GM12874 (cell line): ENCODE data around the gene GRID2.

Experiments
- TF ChIP-seq, protein P1 (sequence below): IDR thresholded peaks from 2 replicates; pipeline ENCODE4 v1.5.1; 2011; ENCODE audit warnings: low read depth, mild to moderate bottlenecking, control low read depth, low read length, moderate library complexity; ENCODE audit not compliant: insufficient read depth

The GRID2 gene

DNA sequence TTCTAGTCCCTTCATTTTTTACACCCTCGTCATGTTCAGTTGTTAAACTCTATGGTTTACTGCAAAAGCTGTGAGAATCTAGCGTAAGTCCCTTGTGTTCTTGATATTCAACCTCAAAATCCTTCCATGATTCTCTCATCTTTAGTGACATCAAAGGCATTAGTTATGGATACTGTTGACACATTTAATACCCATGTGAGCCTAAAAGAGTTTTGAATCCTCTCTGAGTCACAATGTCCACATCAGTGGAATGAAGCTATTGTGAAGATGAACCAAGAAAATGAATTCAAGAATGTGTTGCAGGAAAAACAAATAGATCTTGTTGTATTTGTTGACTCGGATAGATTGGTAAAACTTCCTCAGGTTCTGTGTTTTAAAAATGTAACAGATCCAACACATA lies 1130.1 kb downstream of the GRID2 start:
- TF ChIP-seq, protein P1, sequence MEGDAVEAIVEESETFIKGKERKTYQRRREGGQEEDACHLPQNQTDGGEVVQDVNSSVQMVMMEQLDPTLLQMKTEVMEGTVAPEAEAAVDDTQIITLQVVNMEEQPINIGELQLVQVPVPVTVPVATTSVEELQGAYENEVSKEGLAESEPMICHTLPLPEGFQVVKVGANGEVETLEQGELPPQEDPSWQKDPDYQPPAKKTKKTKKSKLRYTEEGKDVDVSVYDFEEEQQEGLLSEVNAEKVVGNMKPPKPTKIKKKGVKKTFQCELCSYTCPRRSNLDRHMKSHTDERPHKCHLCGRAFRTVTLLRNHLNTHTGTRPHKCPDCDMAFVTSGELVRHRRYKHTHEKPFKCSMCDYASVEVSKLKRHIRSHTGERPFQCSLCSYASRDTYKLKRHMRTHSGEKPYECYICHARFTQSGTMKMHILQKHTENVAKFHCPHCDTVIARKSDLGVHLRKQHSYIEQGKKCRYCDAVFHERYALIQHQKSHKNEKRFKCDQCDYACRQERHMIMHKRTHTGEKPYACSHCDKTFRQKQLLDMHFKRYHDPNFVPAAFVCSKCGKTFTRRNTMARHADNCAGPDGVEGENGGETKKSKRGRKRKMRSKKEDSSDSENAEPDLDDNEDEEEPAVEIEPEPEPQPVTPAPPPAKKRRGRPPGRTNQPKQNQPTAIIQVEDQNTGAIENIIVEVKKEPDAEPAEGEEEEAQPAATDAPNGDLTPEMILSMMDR: no peak

DNA sequence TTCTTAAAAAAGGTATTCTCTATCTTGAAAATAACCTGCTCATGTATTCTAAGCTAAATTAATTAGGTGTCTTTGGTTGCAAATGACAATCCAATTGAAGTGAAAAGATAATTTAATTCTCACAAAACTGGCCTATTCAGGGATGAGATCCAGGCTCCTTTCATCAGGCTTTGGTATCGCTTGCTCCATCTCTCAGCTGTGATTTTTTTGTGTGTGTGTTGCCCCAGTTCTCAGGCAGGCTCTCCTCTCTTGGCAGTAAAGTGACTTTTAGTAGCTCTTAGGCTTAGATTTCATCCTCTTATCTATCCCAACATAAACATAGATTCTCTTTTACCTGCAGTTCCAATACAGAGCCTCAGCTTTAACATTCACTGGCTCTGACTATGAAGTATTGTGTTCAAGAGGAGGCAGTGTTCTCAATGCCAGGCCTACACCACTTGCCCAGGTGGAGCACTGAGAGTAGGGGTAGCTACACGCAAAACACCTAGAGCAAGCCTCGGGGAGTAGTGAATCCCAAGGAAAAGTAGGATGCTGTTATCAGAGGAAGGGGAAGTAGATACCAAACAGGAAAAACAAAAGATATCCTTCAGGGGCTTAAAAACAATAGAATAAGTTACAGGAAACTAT lies 1132.3 kb downstream of the GRID2 start:
- TF ChIP-seq, protein P1: no peak

DNA sequence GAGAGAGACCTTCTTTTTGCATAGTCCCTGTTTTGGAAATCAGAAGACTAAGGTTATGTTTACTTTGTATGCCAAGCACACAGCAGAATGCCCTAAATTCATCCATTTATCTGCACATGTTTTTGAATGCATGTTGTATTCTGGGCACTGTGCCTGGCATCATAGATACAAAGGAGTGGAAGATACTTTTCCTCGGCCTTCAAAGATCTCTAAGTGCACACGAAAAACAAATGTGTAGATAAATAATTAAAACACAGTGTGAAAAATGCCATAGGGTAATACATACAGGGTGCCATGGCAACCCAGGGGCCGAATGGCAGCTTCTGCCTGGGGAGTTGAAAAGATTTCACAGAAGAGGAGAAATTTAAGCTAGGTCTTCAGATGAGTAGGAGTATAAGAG lies 1134.2 kb downstream of the GRID2 start:
- TF ChIP-seq, protein P1: no peak

DNA sequence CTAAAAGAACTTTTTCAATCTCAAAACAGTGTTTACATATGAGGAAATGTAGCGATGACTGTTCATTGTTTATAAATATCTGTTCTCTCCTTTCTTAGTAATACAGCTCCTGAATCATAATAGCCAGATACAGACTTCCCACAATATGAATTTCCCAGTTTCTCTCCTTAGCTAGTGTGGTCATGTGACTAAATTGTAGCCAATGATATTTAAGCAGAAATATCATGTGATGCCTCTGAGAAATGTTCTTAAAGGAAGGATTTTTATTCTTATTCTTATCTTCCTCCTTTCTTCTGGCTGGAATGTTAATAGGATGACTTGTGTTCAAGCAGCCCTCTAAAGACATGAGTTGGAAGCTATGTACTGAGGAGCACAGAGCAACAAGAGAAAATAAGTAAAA lies 1141.1 kb downstream of the GRID2 start:
- TF ChIP-seq, protein P1: no peak

DNA sequence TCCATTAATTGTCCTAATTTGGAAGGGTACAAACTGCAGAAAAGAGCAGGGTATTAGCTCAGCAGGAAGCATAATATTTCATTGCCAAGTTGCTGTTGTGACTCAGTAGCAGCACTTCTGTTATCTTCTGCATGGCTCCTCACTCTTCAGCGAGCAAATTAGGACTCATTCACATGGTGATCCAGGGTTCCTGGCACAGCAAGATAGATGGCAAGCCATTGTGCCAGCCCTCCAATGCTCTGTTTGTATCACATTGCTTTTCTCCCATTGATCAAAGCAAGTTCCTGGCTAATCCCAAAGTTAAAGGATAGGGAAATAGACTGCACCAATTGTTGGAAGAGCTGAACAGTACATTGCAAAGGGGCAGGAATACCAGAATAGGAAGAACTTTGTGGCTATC lies 1142.3 kb downstream of the GRID2 start:
- TF ChIP-seq, protein P1: no peak

DNA sequence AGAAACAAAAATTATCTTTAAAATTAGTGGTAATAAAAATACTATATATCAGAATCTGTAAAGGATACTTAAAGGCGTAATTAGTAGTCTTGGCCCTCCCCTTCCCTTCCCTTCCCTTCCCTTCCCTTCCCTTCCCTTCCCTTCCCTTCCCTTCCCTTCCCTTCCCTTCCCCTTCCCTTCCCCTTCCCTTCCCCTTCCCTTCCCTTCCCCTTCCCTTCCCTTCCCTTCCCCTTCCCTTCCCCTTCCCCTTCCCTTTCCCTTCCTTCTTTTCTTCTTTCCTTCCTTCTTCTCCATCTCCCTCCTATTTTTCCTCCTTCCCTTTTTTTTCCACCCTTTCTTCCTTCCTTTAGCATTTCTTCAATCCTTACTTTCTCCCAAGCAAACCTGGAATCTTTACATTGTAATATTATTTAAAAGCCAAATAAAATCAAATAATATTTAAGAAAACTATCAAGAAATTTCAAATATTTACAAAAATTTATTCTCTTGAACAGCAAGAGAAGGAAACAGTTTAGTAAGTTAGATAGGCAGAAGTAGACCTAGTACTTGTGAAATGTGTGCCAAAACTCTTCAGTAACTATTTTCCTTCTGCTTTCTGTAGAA lies 1145.0 kb downstream of the GRID2 start:
- TF ChIP-seq, protein P1: no peak

DNA sequence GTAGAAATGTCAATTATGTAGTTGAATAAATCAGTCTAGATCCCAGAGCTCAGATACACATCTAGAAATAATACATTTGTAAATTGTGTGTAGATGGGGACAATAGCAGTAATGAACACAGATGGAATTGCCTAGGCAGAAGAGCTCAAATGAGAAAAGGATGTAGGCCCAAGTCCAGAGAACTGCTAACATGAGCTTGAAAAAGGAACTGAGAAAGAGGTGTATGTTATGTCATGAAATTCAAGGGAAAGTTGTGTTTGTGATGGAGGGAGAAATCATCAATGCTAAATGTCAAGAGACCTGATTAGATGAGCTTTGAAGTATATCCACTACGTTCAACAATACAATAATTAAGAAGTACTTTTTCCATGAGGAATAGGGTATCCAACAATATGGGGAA lies 1148.2 kb downstream of the GRID2 start:
- TF ChIP-seq, protein P1: no peak
